CD4-positive, alpha-beta T cell (primary cell): Measurements from ENCODE around the gene GANAB. TPM values are rescaled to one million over a fixed set of nuclear protein-coding genes. Genes with fewer than 3 reads are reported as not detected.
"Not testable (repeated sequence)": the region's sequence is repeated elsewhere in the genome, so short reads cannot be mapped to it uniquely, and the experiment has no call there.

Source experiments
- ATAC-seq: fragments of 200-7000 bp; cut with Tn5 transposase; one replicate; pipeline ENCODE4 v1.10.0; 2022; ENCODE audit warnings: mild to moderate bottlenecking; ENCODE audit not compliant: poor library complexity
- CTCF ChIA-PET: fragments of 350-600 bp; sonication (Branson Sonifier 250); formaldehyde crosslinking; loops from one replicate; lab custom pipeline; 2021; ENCODE audit warnings: antibody characterized with exemption, inconsistent platforms; lab: Charles Lee
- POLR2A ChIA-PET: fragments of 350-600 bp; sonication (Branson Sonifier 250); formaldehyde crosslinking; loops from one replicate; lab custom pipeline; 2021; ENCODE audit warnings: antibody characterized with exemption, inconsistent platforms; lab: Charles Lee
- DNase-seq, 14 experiments: peaks; one replicate each; pipeline ENCODE4 v3.0.0-alpha.2; 2013 to 2020; ENCODE audit warnings: mixed read lengths in 2 of 14
- H3K27ac ChIP-seq, 2 donors: one replicate each; pipeline versions ENCODE4 v1.5.1 to v1.7.0; 2013; ENCODE audit warnings: low read length in 2 of 2, low read depth in 1 of 2, mild to moderate bottlenecking in 1 of 2
- H3K27me3 ChIP-seq, 2 experiments: 1 replicate in 1 of 2; 2 replicates in 1 of 2; pipeline versions ENCODE4 v1.6.1 to v1.7.0; 2013; ENCODE audit warnings: low read length in 2 of 2, control low read depth in 1 of 2, mild to moderate bottlenecking in 1 of 2, moderate library complexity in 1 of 2; ENCODE audit not compliant: insufficient read depth in 2 of 2, control insufficient read depth in 1 of 2
- H3K36me3 ChIP-seq: one replicate; pipeline ENCODE4 v1.6.1; 2013; ENCODE audit warnings: low read length, control low read depth; ENCODE audit not compliant: insufficient read depth
- H3K4me1 ChIP-seq: one replicate; pipeline ENCODE4 v1.6.1; 2013; ENCODE audit warnings: low read length, control low read depth; ENCODE audit not compliant: insufficient read depth
- H3K4me3 ChIP-seq: one replicate; pipeline ENCODE4 v1.5.1; 2013; ENCODE audit warnings: mild to moderate bottlenecking, low read length, moderate library complexity
- H3K9me3 ChIP-seq, 2 experiments: 1 replicate in 1 of 2; 2 replicates in 1 of 2; pipeline versions ENCODE4 v1.6.1 to v1.7.0; 2013; ENCODE audit warnings: low read length in 2 of 2, mild to moderate bottlenecking in 2 of 2, control low read depth in 1 of 2, moderate library complexity in 1 of 2; ENCODE audit not compliant: control insufficient read depth in 1 of 2, insufficient read depth in 1 of 2
- H3K27ac Mint-ChIP-seq: one replicate; pipeline ENCODE4 v1.8.0; 2020; ENCODE audit warnings: mixed read lengths
- H3K27me3 Mint-ChIP-seq: one replicate; pipeline ENCODE4 v1.8.0; 2021; ENCODE audit warnings: mixed read lengths
- H3K36me3 Mint-ChIP-seq: one replicate; pipeline ENCODE4 v1.8.0; 2021; ENCODE audit warnings: low read depth, mixed read lengths
- H3K4me1 Mint-ChIP-seq: one replicate; pipeline ENCODE4 v1.8.0; 2021; ENCODE audit warnings: low read depth, mixed read lengths
- H3K4me3 Mint-ChIP-seq: one replicate; pipeline ENCODE4 v1.8.0; 2020; ENCODE audit warnings: mild to moderate bottlenecking, mixed read lengths
- H3K9me3 Mint-ChIP-seq: one replicate; pipeline ENCODE4 v1.8.0; 2020; ENCODE audit warnings: mixed read lengths
- intact Hi-C, 2 experiments: fragments of 100-400 bp; cut with DNase I in 1 of 2; cut with micrococcal nuclease in 1 of 2; formaldehyde crosslinking; loops; one replicate each; pipeline versions ENCODE4 v1.15.1 to v1.9.0; 2023 to 2025; cut with DNase I, micrococcal nuclease
- polyA plus RNA-seq, 2 donors: library from polyadenylated mRNA; unstranded; fragments of 120-200 nt; gene quantifications; one replicate each; pipeline ENCODE4 v1.2.1, GENCODE V29; 2013
- total RNA-seq, 174 experiments: library from RNA in 2 of 174; stranded (reverse) in 2 of 174; gene quantifications; one replicate each; pipeline ENCODE4 v1.2.3 and lab custom pipeline; 2021 to 2026
- TF ChIP-seq, protein P1 (sequence below): fragments of 200-600 bp; IDR thresholded peaks from one replicate; pipeline ENCODE4 v1.8.0; 2022; ENCODE audit warnings: antibody characterized with exemption, mild to moderate bottlenecking

Gene GANAB
- total RNA-seq = 100 to 1,000 TPM; 181 to 182 TPM
- polyA plus RNA-seq (2013, experiment 1 of 2) = 143 TPM
- polyA plus RNA-seq (2013, experiment 2 of 2) = 165 TPM
- 75.4 to 315 (median 225) reads per million in 172 experiments for total RNA-seq (lab: John Stamatoyannopoulos, UW)

DNA sequence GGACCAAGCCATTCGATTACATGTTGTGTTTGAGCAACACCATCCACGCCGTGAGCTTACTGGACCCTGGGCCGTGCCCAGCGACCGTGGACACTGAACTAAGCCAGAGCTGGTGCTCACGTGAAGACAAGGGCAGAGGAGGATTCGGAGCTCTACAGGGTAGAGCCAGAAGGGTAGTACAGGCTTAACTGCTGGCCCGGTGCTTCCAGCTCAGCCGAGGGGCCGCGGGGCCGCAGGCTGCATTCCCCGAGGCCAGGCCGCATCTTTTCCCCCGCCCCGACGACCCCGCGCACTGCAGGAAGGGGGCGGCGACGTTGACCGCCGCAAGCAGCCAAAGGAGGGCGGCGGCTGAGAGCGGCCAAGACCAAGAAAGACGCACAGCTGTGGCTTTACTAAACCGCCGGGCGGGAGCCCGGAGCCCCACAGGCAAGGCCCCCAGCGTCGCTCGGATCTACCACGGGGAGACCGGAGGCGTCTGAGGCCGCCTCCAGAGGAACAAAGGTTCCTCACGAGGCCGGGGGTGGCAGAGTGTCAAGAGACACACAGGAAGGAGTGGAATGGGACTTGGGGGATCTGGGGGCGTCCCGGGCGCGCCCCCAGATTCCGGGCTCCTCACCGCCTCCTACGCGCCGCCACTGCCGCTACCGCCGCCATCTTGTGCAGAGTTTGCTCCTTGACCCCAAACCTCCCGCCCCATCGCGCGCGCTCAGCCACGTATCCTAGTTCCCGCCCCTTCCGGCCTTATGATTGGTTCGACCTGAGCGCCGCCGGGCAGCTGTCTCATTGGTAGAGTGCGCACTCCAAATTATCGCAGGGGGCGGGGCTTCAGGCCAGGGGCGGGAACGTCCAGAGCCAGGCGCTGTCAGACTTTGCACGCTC, at the start of gene GANAB:
GANAB (minus strand) TSS at position 668 of the 879 bp plus-strand sequence; CDS start at position 654, 14 bp downstream.
- TF ChIP-seq, protein P1, sequence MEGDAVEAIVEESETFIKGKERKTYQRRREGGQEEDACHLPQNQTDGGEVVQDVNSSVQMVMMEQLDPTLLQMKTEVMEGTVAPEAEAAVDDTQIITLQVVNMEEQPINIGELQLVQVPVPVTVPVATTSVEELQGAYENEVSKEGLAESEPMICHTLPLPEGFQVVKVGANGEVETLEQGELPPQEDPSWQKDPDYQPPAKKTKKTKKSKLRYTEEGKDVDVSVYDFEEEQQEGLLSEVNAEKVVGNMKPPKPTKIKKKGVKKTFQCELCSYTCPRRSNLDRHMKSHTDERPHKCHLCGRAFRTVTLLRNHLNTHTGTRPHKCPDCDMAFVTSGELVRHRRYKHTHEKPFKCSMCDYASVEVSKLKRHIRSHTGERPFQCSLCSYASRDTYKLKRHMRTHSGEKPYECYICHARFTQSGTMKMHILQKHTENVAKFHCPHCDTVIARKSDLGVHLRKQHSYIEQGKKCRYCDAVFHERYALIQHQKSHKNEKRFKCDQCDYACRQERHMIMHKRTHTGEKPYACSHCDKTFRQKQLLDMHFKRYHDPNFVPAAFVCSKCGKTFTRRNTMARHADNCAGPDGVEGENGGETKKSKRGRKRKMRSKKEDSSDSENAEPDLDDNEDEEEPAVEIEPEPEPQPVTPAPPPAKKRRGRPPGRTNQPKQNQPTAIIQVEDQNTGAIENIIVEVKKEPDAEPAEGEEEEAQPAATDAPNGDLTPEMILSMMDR = no peak
- peaks cover 33% of the 10 kb centered on the region for H3K36me3 Mint-ChIP-seq
- H3K27me3 Mint-ChIP-seq = no peaks in the 10 kb centered on the region
- ChIA-PET CTCF (interaction anchor here (0.6 to 1.9 kb wide), 5 partner anchors 19 to 221 kb away, joined by 3 to 7 read pairs (median 4); partner anchors contain the start of genes C11orf98, CSKMT and TUT1), POLR2A (interaction anchor here (0.6 to 7.0 kb wide), 29 partner anchors 8 to 235 kb away, joined by 3 to 77 read pairs (median 4); partner anchors contain the start of genes B3GAT3, C11orf98, CSKMT and EEF1G)
- H3K9me3 Mint-ChIP-seq = no peaks in the 10 kb centered on the region
- Histone ChIP-seq H3K27ac (peak within 1 kb of the TSS; percentile 82 to 97), H3K36me3 (peaks cover 46% of the 10 kb centered on the region), H3K27me3 (no peaks in the 10 kb centered on the region), H3K9me3 (no peaks in the 10 kb centered on the region), H3K4me3 (peak within 1 kb of the TSS; percentile 98), H3K4me1 (peaks cover 42% of the 10 kb centered on the region)
- ATAC-seq = peak; percentile 98
- DNase-seq = peak; percentile 97 to 100 (median 99)
- peak within 1 kb of the TSS; percentile 99 for H3K27ac Mint-ChIP-seq
- peaks cover 29% of the 10 kb centered on the region for H3K4me1 Mint-ChIP-seq
- H3K4me3 Mint-ChIP-seq = peak within 1 kb of the TSS; percentile 96
- intact Hi-C loops = loop anchor here in 1 of 2 experiments (1.0 to 2.0 kb wide), 4 partner anchors 23 to 63 kb away; partner anchors contain the start of genes EML3 and MTA2

DNA sequence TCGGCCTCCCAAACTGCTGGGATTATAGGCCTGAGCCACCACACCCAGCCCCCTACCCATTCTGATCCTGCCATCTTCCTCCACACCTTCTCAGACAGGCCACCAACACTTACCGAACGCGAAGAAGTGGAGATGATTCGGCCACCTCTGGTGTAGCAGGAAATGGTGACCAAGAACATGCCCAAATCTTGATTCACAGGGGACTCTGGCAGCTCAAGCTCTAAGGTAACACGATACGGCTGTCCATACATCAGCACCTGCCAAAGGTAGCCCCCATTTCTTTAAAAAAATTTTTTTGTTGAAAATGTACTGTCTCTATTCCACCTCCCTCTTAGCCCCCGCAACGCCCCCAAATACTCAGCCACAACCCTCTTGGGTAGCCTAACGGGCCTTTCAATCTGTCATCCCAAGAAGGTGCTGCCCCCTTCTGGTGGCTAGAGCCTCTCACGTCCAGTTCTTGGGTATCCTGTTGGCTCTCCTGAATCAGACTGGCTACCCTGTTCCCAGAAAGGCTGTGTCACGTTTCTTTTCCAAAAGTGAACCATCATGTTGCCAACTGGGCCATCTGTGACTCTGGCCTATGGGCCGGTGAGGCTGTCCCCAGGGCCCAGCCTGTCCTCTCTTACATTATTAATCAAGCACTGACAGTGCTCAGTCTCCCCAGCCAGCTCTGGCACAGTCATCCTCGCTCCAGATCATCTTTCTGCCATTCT, 48.2 kb upstream of the GANAB start:
- Mint-ChIP-seq H3K9me3 (no peaks in the 10 kb centered on the region), H3K27ac (no peak overlapping the region), H3K36me3 (peaks cover 31% of the 10 kb centered on the region), H3K4me3 (no peak overlapping the region), H3K4me1 (peaks cover 7% of the 10 kb centered on the region), H3K27me3 (no peaks in the 10 kb centered on the region)
- TF ChIP-seq, protein P1 = peak; percentile 89
- Histone ChIP-seq H3K36me3 (peaks cover 24% of the 10 kb centered on the region), H3K27ac (no peak overlapping the region), H3K4me3 (no peak overlapping the region), H3K4me1 (peaks cover 4% of the 10 kb centered on the region), H3K27me3 (no peaks in the 10 kb centered on the region), H3K9me3 (no peaks in the 10 kb centered on the region)
- ChIA-PET CTCF (interaction anchor here (0.6 to 2.7 kb wide), 17 partner anchors 8 to 300 kb away, joined by 3 to 14 read pairs (median 4); partner anchors contain the start of genes C11orf98, CSKMT, EML3 and MTA2), POLR2A (interaction anchor here (0.6 to 2.0 kb wide), 9 partner anchors 29 to 270 kb away, joined by 3 to 9 read pairs (median 4); partner anchors contain the start of genes C11orf98, CSKMT, HNRNPUL2 and INTS5)
- peak; percentile 93 for ATAC-seq
- intact Hi-C loops = loop anchor here (1.0 to 2.0 kb wide), 4 partner anchors 101 to 300 kb away; no protein-coding TSS in a partner anchor
- peak; percentile 65 to 89 (median 74) for DNase-seq

DNA sequence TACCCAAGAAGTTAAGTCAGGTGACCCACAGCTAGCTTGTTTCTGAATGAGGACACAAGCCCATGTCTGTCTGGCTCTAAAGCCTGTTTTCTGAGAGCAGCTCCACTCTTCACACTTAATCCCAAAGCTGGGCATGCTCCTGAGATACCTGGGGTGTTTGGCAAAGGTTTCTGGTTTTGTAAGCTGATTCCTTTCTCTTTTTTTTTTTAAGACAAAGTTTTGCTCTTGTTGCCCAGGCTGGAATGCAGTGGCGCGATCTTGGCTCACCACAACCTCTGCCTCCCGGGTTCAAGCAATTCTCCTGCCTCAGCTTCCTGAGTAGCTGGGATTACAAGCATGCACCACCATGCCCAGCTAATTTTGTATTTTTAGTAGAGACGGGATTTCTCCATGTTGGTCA, 47.2 kb upstream of the GANAB start:
- intact Hi-C loops = loop anchor here (1.0 to 2.0 kb wide), 4 partner anchors 100 to 299 kb away; no protein-coding TSS in a partner anchor
- not testable (repeated sequence) for H3K27me3 ChIP-seq
- POLR2A ChIA-PET = interaction anchor here (0.6 to 2.0 kb wide), 8 partner anchors 34 to 302 kb away, joined by 3 to 9 read pairs (median 4); partner anchors contain the start of genes HNRNPUL2, INTS5 and TUT1

More for the DNA sequence above, 47.2 kb upstream of the GANAB start:
- not testable (repeated sequence) for H3K27ac ChIP-seq, ATAC-seq, H3K4me1 Mint-ChIP-seq, H3K9me3 Mint-ChIP-seq, DNase-seq, H3K27me3 Mint-ChIP-seq, H3K9me3 ChIP-seq, H3K4me1 ChIP-seq, H3K27ac Mint-ChIP-seq, H3K4me3 ChIP-seq, H3K4me3 Mint-ChIP-seq
- H3K36me3 ChIP-seq = peaks cover 24% of the 10 kb centered on the region
- peaks cover 31% of the 10 kb centered on the region for H3K36me3 Mint-ChIP-seq
- CTCF ChIA-PET = interaction anchor here (1.1 to 2.7 kb wide), 5 partner anchors 13 to 269 kb away, joined by 3 to 14 read pairs (median 8); partner anchors contain the start of genes EML3 and ROM1
